KOPT-K1 (cell line): Measurements from ENCODE around the gene RAB41.

Source experiments
- H3K27ac ChIP-seq: fragments of 200-600 bp; sonication (generic); 2 replicates; pipeline ENCODE4 v1.5.1; 2016; ENCODE audit warnings: antibody characterized with exemption, mild to moderate bottlenecking, low read depth, low read length; ENCODE audit not compliant: poor library complexity, severe bottlenecking
- H3K36me3 ChIP-seq: fragments of 200-600 bp; sonication (generic); 2 replicates; pipeline ENCODE4 v1.5.1; 2017; ENCODE audit warnings: antibody characterized with exemption, mild to moderate bottlenecking, low read length, moderate library complexity; ENCODE audit not compliant: insufficient read depth
- H3K9me3 ChIP-seq: fragments of 200-600 bp; sonication (generic); 2 replicates; pipeline ENCODE4 v1.5.1; 2017; ENCODE audit warnings: antibody characterized with exemption, low read length, mild to moderate bottlenecking; ENCODE audit not compliant: insufficient read depth, poor library complexity, severe bottlenecking

RAB41 gene

DNA sequence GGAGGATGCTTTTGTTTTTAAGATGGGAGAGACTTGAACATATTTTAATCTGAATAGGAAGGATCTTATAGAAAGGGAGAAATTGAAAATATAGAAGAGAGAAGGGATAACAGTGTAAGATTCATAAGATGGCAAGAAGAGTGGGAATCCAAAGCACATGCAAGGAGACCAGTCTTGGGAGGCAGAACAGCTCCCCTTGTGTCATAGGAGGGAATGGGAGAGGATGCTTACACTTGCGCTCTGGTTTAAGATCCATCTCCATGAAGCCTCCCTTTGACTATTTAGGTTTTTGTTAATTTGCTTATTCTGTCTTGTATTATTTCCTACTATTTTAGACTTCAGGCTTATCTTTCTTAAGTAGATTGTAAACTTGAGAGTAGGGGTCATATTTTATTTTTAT is 50.6 kb downstream of the RAB41 start:
- Histone ChIP-seq H3K36me3 (peaks cover 95% of the 10 kb centered on the region), H3K27ac (no peak overlapping the region), H3K9me3 (no peaks in the 10 kb centered on the region)
